ENCODE results near the gene BCAN. TPM values are rescaled to one million over a fixed set of nuclear protein-coding genes. Genes with fewer than 3 reads are reported as not detected.

Gene BCAN
- polyA plus RNA-seq, 2 of the 4 experiments (the other 2 are of a cell fraction): not detected

DNA sequence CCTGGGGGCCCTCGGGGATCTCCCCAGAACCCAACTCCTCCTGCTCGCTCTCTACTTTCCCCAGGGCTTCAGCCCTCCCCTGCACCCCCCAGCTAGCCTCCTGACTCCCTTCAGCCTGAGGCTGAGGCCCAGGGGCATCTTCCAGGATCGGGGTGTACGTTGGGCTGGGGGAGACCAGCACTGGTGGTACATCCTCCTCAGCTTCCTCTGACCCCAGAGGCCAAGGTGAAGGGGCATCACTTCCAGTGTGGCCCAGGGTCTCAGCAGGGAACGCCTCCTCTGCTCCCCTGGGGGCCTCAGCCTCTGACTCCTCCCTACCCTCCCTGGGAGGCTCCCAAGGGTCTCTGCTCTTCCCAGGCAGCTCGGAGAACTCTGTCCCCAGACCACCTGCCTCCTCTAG, 28.4 kb downstream of the BCAN start:
- 76% methylated on average over 6 of the region's 6 CpGs for WGBS (ENCODE audit: missing lambda C conversion rate)
- ChIA-PET POLR2A (no interaction called here), CTCF (interaction anchor here (1.0 to 52.1 kb wide), 6 partner anchors 8 to 190 kb away, joined by 3 to 2258 read pairs (median 302); partner anchors contain the start of genes CRABP2, HAPLN2, ISG20L2 and METTL25B)
- H3K9me3 ChIP-seq: no peaks in the 10 kb centered on the region
- DNase-seq (ENCODE audit: low read depth in 1 of 2, low spot score in 1 of 2) (no peak), ATAC-seq (no peak), FAIRE-seq (no peak)
- no peak overlapping the region for H3K4me2 ChIP-seq
- H3K27ac ChIP-seq: no peak overlapping the region
- no peak for TF ChIP-seq NPAS2 (CRISPR knock-in tag; IDR thresholded peaks at IDR 0.05; ENCODE audit: borderline replicate concordance)
- no peak for TF ChIP-seq SMC3 (IDR thresholded peaks at IDR 0.05)
- no peak for TF ChIP-seq CBX2 (IDR thresholded peaks at IDR 0.05; ENCODE audit: borderline replicate concordance, low read depth)
- no peak for TF ChIP-seq EP300 (IDR thresholded peaks at IDR 0.05)
- TF ChIP-seq, protein P1, sequence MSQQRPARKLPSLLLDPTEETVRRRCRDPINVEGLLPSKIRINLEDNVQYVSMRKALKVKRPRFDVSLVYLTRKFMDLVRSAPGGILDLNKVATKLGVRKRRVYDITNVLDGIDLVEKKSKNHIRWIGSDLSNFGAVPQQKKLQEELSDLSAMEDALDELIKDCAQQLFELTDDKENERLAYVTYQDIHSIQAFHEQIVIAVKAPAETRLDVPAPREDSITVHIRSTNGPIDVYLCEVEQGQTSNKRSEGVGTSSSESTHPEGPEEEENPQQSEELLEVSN (IDR thresholded peaks at IDR 0.05; ENCODE audit: borderline replicate concordance, low read depth): no peak
- no peak for TF ChIP-seq FOXS1 (CRISPR knock-in tag; IDR thresholded peaks at IDR 0.05)
- no peak for TF ChIP-seq POLR2AphosphoS2 (conservative IDR thresholded peaks at IDR 0.05; ENCODE audit: low read length)
- TF ChIP-seq HOXA7 (CRISPR knock-in tag; IDR thresholded peaks at IDR 0.05): no peak
- TF ChIP-seq KDM1A (IDR thresholded peaks at IDR 0.05; ENCODE audit: low read depth): no peak
- no peak for TF ChIP-seq FOSL2 (IDR thresholded peaks at IDR 0.05)
- TF ChIP-seq FOSL2 (CRISPR knock-in tag; IDR thresholded peaks at IDR 0.05): no peak
- TF ChIP-seq RARB (CRISPR knock-in tag; IDR thresholded peaks at IDR 0.05): no peak
- TF ChIP-seq JUNB (IDR thresholded peaks at IDR 0.05): no peak
- no peak for TF ChIP-seq EHMT2 (IDR thresholded peaks at IDR 0.05; ENCODE audit: low read depth)
- no peak for TF ChIP-seq EHF (CRISPR knock-in tag; IDR thresholded peaks at IDR 0.05)
- no peak for TF ChIP-seq NR3C1 (IDR thresholded peaks at IDR 0.05)
- TF ChIP-seq, protein P2, sequence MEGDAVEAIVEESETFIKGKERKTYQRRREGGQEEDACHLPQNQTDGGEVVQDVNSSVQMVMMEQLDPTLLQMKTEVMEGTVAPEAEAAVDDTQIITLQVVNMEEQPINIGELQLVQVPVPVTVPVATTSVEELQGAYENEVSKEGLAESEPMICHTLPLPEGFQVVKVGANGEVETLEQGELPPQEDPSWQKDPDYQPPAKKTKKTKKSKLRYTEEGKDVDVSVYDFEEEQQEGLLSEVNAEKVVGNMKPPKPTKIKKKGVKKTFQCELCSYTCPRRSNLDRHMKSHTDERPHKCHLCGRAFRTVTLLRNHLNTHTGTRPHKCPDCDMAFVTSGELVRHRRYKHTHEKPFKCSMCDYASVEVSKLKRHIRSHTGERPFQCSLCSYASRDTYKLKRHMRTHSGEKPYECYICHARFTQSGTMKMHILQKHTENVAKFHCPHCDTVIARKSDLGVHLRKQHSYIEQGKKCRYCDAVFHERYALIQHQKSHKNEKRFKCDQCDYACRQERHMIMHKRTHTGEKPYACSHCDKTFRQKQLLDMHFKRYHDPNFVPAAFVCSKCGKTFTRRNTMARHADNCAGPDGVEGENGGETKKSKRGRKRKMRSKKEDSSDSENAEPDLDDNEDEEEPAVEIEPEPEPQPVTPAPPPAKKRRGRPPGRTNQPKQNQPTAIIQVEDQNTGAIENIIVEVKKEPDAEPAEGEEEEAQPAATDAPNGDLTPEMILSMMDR (IDR thresholded peaks at IDR 0.05): no peak
- TF ChIP-seq FOSB (CRISPR knock-in tag; IDR thresholded peaks at IDR 0.05): no peak
- TF ChIP-seq, protein P3, sequence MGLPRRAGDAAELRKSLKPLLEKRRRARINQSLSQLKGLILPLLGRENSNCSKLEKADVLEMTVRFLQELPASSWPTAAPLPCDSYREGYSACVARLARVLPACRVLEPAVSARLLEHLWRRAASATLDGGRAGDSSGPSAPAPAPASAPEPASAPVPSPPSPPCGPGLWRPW (IDR thresholded peaks at IDR 0.05): no peak
- no peak for TF ChIP-seq ZC3H11A (IDR thresholded peaks at IDR 0.05)
- no peak overlapping the region for H3K4me3 ChIP-seq
- peaks cover 9% of the 10 kb centered on the region for H3K4me1 ChIP-seq

DNA sequence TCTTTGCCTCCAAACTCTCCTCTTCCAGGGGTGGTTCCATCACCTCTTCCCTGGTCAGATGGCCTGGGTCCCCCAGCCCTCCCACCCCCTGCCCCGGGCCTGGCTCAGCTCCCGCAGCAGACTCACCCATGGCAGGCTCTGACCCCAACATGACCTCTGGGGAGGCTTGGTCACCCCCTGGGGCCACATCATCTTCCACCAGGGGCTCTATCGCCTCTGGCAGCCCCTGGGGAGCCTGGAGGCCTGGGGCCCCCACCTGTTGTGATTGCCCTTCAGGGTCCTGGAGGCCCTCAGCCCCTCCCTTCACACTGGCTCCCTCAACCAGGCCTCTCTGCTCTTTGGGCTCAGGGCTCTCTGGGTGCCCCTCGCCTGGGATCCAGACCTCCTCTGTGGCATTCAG, 28.9 kb downstream of the BCAN start:
- WGBS (ENCODE audit: missing lambda C conversion rate): 76% methylated on average over 2 of the region's 4 CpGs
- CTCF ChIA-PET: interaction anchor here (1.0 to 52.1 kb wide), 6 partner anchors 7 to 189 kb away, joined by 3 to 2258 read pairs (median 302); partner anchors contain the start of genes CRABP2, HAPLN2, ISG20L2 and METTL25B
- H3K27ac ChIP-seq: no peak overlapping the region
- H3K4me1 ChIP-seq: peaks cover 5% of the 10 kb centered on the region; the same call in 2 of the 3 replicates
- no peak for TF ChIP-seq JUN (IDR thresholded peaks at IDR 0.05)
- TF ChIP-seq EP300 (IDR thresholded peaks at IDR 0.05): no peak
- TF ChIP-seq, protein P1 (IDR thresholded peaks at IDR 0.05; ENCODE audit: borderline replicate concordance, low read depth): no peak
- no peak for TF ChIP-seq JUNB (IDR thresholded peaks at IDR 0.05)
- FAIRE-seq (no peak), ATAC-seq (no peak), DNase-seq (ENCODE audit: low read depth in 1 of 2, low spot score in 1 of 2) (no peak)
- no peak overlapping the region for H3K4me3 ChIP-seq
- no peaks in the 10 kb centered on the region for H3K9me3 ChIP-seq
- POLR2A ChIA-PET: no interaction called here
- H3K4me2 ChIP-seq: no peak overlapping the region

DNA sequence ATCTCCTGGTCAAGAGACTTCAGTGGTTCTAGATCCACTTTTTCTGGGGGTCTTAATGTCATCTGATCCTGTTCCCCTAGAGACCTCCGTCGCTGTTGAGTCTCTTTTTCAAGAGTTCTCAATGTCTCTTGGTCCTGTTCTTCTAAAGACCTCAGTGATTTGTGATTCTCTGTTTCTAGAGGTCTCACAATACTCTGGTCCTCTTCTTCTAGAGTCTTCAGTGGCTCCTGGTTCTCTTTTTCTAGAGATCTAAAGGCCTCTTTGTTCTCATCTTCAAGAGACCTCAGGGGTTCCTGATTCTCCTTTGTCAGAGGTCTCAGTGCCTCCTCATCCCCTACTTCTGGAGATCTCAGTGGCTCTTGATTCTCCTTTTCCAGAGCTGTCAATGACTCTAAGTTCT, 29.9 kb downstream of the BCAN start:
- DNase-seq (ENCODE audit: low read depth in 1 of 2, low spot score in 1 of 2): no peak
- POLR2A ChIA-PET: interaction anchor here (1.0 kb wide), 1 partner anchor 10 kb away, joined by 3 read pairs; no protein-coding TSS in a partner anchor
- peaks cover 1% of the 10 kb centered on the region; the same call in 1 of the 3 replicates for H3K4me1 ChIP-seq
- H3K4me3 ChIP-seq: no peak overlapping the region
- no peak for ATAC-seq
- CTCF ChIA-PET: interaction anchor here (13.3 to 52.1 kb wide), 4 partner anchors 10 to 49 kb away, joined by 203 to 2258 read pairs (median 448); partner anchors contain the start of genes CRABP2, HAPLN2, ISG20L2 and METTL25B
- no peak for TF ChIP-seq RAD21 (conservative IDR thresholded peaks at IDR 0.05 in 1 of 2, IDR thresholded peaks at IDR 0.05 in 1 of 2)
- TF ChIP-seq JUN (IDR thresholded peaks at IDR 0.05): no peak
- no peaks in the 10 kb centered on the region for H3K9me3 ChIP-seq
- no peak overlapping the region for H3K4me2 ChIP-seq
- 89% methylated on average over 2 of the region's 2 CpGs for WGBS (ENCODE audit: missing lambda C conversion rate)
- no peak overlapping the region for H3K27ac ChIP-seq
- FAIRE-seq: no peak

Measured in A549 (cell line).